Heart left ventricle (tissue), 13 donors: Measurements from ENCODE around the gene TMPO.

ENCODE experiments used
- CTCF ChIP-seq, 12 donors: fragments of 200-600 bp; sonication (generic) in 4 of 12; IDR thresholded peaks; one replicate each; pipeline versions ENCODE4 v1.5.0 to v1.8.0; 2018 to 2022; ENCODE audit warnings: antibody characterized with exemption in 12 of 12, mild to moderate bottlenecking in 5 of 12
- POLR2A ChIP-seq, 2 donors: fragments of 450-650 bp; IDR thresholded peaks; one replicate each; pipeline ENCODE4 v1.6.1; 2017; ENCODE audit warnings: antibody characterized with exemption in 2 of 2, mild to moderate bottlenecking in 2 of 2, moderate library complexity in 2 of 2
- donor health status: ischemic (EF 13 %, LVEDD 7.1; RV severe dilation, severe dysfunction).
- donor health status: DM: no; HTN: yes; CAD: no.
- donor health status: DM: no; HTN: no; CAD: no.
- donor health status: ischemic (EF 25% LVEDD 6.9; RV normal size, moderate dysfunction).
- donor health status: ischemic (EF 25% LVEDD 5.7; RV mildly dilated, moderate dysfunction).
- donor health status: ischemic (EF 35%, LVEDD 5.7; RV mildly dilated, moderate dysfunction).
- donor health status: nonischemic (EF 11% LVEDD 7.7; RV severe dilation, severe dysfunction).
- donor health status: DM: yes; HTN: yes; CAD: no.
- donor health status: PGD.
- donor health status: ischemic (EF 29% LVEDD 5.4; RV normal size, mild dysfunction).
- donor health status: nonischemic (EF 23%, LVEDD 6.1; RV moderate dilation, normal function).

- no peak for TF ChIP-seq CTCF (IDR thresholded peaks at IDR 0.05)
- TF ChIP-seq POLR2A (IDR thresholded peaks at IDR 0.05) = no peak
Observed at GRCh38 chr12:98579835-98580234, 64.4 kb downstream of the TMPO start.
